ENCODE measurements around the gene NCS1. TPM values are rescaled to one million over a fixed set of nuclear protein-coding genes. Genes with fewer than 3 reads are reported as not detected.
"Not testable (repeated sequence)": the region's sequence is repeated elsewhere in the genome, so short reads cannot be mapped to it uniquely, and the experiment has no call there.

NCS1 gene
- total RNA-seq, 2 donors from 2014 or later = 50.8 to 58.3 TPM

GRCh38 chr9:130276121-130276520 is 103.9 kb downstream of the NCS1 start:
- no peak overlapping the region for H3K27ac ChIP-seq

GRCh38 chr9:130276955-130277354 is 104.8 kb downstream of the NCS1 start:
- Histone ChIP-seq H3K36me3 (no peaks in the 10 kb centered on the region), H3K9me3 (no peaks in the 10 kb centered on the region), H3K27me3 (replicated peaks; ENCODE audit: insufficient read depth) (no peaks in the 10 kb centered on the region), H3K4me1 (ENCODE audit: control insufficient read depth in 1 of 2, low read depth in 2 of 2) (peaks cover 0 to under 1% of the 10 kb centered on the region in 2 donors), H3K27ac (no peak overlapping the region), H3K4me3 (no peak overlapping the region)
- TF ChIP-seq, protein P1, sequence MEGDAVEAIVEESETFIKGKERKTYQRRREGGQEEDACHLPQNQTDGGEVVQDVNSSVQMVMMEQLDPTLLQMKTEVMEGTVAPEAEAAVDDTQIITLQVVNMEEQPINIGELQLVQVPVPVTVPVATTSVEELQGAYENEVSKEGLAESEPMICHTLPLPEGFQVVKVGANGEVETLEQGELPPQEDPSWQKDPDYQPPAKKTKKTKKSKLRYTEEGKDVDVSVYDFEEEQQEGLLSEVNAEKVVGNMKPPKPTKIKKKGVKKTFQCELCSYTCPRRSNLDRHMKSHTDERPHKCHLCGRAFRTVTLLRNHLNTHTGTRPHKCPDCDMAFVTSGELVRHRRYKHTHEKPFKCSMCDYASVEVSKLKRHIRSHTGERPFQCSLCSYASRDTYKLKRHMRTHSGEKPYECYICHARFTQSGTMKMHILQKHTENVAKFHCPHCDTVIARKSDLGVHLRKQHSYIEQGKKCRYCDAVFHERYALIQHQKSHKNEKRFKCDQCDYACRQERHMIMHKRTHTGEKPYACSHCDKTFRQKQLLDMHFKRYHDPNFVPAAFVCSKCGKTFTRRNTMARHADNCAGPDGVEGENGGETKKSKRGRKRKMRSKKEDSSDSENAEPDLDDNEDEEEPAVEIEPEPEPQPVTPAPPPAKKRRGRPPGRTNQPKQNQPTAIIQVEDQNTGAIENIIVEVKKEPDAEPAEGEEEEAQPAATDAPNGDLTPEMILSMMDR (IDR thresholded peaks at IDR 0.05) = no peak
- no peak for ATAC-seq (ENCODE audit: insufficient number of reproducible peaks, low FRiP score, low read depth)
- no peak for DNase-seq (ENCODE audit: low spot score)

More at GRCh38 chr9:130276121-130276520, 103.9 kb downstream of the NCS1 start:
- no peak for ATAC-seq (ENCODE audit: insufficient number of reproducible peaks, low FRiP score, low read depth)
- Histone ChIP-seq H3K4me1 (ENCODE audit: control insufficient read depth in 1 of 2, low read depth in 2 of 2) (no peaks in the 10 kb centered on the region), H3K36me3 (no peaks in the 10 kb centered on the region), H3K9me3 (no peaks in the 10 kb centered on the region), H3K27me3 (replicated peaks; ENCODE audit: insufficient read depth) (no peaks in the 10 kb centered on the region), H3K4me3 (no peak overlapping the region)
- no peak for DNase-seq (ENCODE audit: low spot score)
- TF ChIP-seq, protein P1 (IDR thresholded peaks at IDR 0.05) = no peak

- not testable (repeated sequence) for H3K4me3 ChIP-seq
Measured at GRCh38 chr9:130277525-130277924, 105.3 kb downstream of the NCS1 start.

DNA sequence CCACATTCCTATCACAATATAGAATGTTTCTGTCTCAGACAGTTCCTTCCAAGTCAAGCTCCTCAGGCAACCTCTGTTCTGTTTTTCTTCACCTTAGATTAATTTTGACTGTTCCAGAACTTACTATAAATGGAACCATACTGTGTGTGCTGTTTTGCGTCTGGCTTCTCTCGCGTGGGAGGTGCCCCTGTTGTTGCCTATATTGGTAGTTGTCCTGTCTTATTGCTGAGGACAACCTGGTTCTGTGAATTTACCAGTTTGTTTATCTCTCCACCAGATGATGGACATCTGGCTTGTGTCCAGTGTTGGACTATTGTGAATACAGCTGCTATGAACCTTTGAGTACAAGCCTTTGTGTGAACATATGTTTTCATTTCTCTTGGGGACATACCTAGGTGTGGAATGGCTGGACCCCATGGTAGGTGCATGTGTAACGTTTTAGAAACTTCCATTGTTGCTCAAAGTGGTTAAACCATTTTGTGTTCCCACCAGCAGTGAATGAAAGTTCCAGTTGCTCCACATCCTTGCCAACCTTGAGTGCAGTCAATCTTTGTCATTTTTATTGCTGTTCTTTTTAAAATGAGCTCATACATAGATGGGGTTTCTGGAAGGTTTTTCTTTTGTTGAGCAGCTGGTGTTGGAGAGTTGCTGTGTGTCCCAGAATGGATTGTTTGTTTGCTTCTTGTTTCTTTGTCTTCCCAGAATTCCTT is 111.5 kb downstream of the NCS1 start:
- ATAC-seq (ENCODE audit: insufficient number of reproducible peaks, low FRiP score, low read depth) (no peak), DNase-seq (ENCODE audit: low spot score) (no peak)
- Histone ChIP-seq H3K36me3 (no peaks in the 10 kb centered on the region), H3K27me3 (replicated peaks; ENCODE audit: insufficient read depth) (no peaks in the 10 kb centered on the region), H3K4me3 (no peak overlapping the region), H3K27ac (no peak overlapping the region), H3K4me1 (ENCODE audit: control insufficient read depth in 1 of 2, low read depth in 2 of 2) (peaks cover 0 to 15% of the 10 kb centered on the region in 2 donors), H3K9me3 (no peaks in the 10 kb centered on the region)
- TF ChIP-seq, protein P1 (IDR thresholded peaks at IDR 0.05) = no peak

More at GRCh38 chr9:130277525-130277924, 105.3 kb downstream of the NCS1 start:
- not testable (repeated sequence) for H3K4me1 ChIP-seq (ENCODE audit: control insufficient read depth in 1 of 2, low read depth in 2 of 2); DNase-seq (ENCODE audit: low spot score); H3K27ac ChIP-seq; H3K36me3 ChIP-seq; H3K27me3 ChIP-seq (replicated peaks; ENCODE audit: insufficient read depth); ATAC-seq (ENCODE audit: insufficient number of reproducible peaks, low FRiP score, low read depth); H3K9me3 ChIP-seq

DNA sequence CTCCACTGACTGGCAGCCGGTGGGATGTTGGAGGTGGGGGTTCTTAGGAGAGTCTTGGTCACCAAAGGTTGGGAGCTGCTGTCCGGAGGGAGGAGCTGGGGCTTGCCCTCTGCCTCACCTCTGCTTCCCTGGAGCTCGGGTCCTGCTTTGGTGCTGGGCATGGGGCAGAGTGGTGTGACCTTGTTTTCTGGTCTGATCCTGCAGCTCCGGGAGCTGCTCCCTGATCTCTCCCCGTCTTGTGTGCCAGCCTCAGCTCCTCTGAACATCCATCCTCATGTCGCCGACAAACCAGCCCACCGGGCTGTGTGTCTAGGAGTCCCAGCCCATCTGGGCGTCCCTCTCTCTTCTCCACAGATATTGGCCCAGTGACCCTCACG is 112.0 kb downstream of the NCS1 start:
- DNase-seq (ENCODE audit: low spot score) = no peak
- Histone ChIP-seq H3K36me3 (no peaks in the 10 kb centered on the region), H3K27me3 (replicated peaks; ENCODE audit: insufficient read depth) (no peaks in the 10 kb centered on the region), H3K4me1 (ENCODE audit: control insufficient read depth in 1 of 2, low read depth in 2 of 2) (peaks cover 0 to 15% of the 10 kb centered on the region in 2 donors), H3K27ac (no peak overlapping the region), H3K4me3 (no peak overlapping the region), H3K9me3 (no peaks in the 10 kb centered on the region)
- ATAC-seq (ENCODE audit: insufficient number of reproducible peaks, low FRiP score, low read depth) = no peak
- TF ChIP-seq, protein P1 (IDR thresholded peaks at IDR 0.05) = no peak

- TF ChIP-seq, protein P1 (IDR thresholded peaks at IDR 0.05) = no peak
- no peaks in the 10 kb centered on the region for H3K9me3 ChIP-seq
- DNase-seq (ENCODE audit: low spot score) = no peak
- H3K36me3 ChIP-seq = no peaks in the 10 kb centered on the region
- ATAC-seq (ENCODE audit: insufficient number of reproducible peaks, low FRiP score, low read depth) = no peak
- peaks cover 0 to 15% of the 10 kb centered on the region in 2 donors for H3K4me1 ChIP-seq (ENCODE audit: control insufficient read depth in 1 of 2, low read depth in 2 of 2)
- no peak overlapping the region for H3K4me3 ChIP-seq
- no peaks in the 10 kb centered on the region for H3K27me3 ChIP-seq (replicated peaks; ENCODE audit: insufficient read depth)
- no peak overlapping the region for H3K27ac ChIP-seq
Measured at GRCh38 chr9:130284690-130285089, 112.5 kb downstream of the NCS1 start.

Data from thoracic aorta (tissue), 2 donors.